HG03095 (cell line): ENCODE measurements around the gene TMEM151B.
A peak's percentile ranks its signal among the peaks of the same experiment; 100 is the strongest.
"Not testable (repeated sequence)": the region's sequence is repeated elsewhere in the genome, so short reads cannot be mapped to it uniquely, and the experiment has no call there.

Source experiments
- ATAC-seq: cut with Tn5 transposase; IDR thresholded peaks from one replicate; pipeline ENCODE4 v1.9.1; 2021; ENCODE audit warnings: moderate library complexity; ENCODE audit not compliant: unreplicated experiment

TMEM151B gene

GRCh38 chr6:44269921-44270525, at the start of gene TMEM151B:
TMEM151B (plus strand) TSS chr6:44270450; CDS start chr6:44270743, 293 bp downstream.
- no peak for ATAC-seq

- ATAC-seq: no peak
Observed at GRCh38 chr6:44220913-44221290, 49.3 kb upstream of the TMEM151B start.

GRCh38 chr6:44221291-44221960, 48.8 kb upstream of the TMEM151B start:
- ATAC-seq: peak; percentile 41

- no peak for ATAC-seq
Observed at GRCh38 chr6:44221961-44222335, 48.3 kb upstream of the TMEM151B start.

- ATAC-seq: no peak
Observed at GRCh38 chr6:44222486-44223318, 47.5 kb upstream of the TMEM151B start.

- peak; percentile 31 for ATAC-seq
Observed at GRCh38 chr6:44223319-44224028, 46.8 kb upstream of the TMEM151B start, which contains the start of gene SLC29A1. SLC29A1 (plus strand) TSS chr6:44223595; CDS start chr6:44227314, 3,719 bp downstream.

GRCh38 chr6:44224029-44224964, 46.0 kb upstream of the TMEM151B start:
- no peak for ATAC-seq

- ATAC-seq: no peak
Observed at GRCh38 chr6:44224965-44225305, 45.3 kb upstream of the TMEM151B start.

GRCh38 chr6:44225579-44226325, 44.5 kb upstream of the TMEM151B start:
- ATAC-seq: no peak

GRCh38 chr6:44226368-44227147, 43.7 kb upstream of the TMEM151B start:
- ATAC-seq: no peak

GRCh38 chr6:44227148-44227793, 43.0 kb upstream of the TMEM151B start:
- no peak for ATAC-seq

GRCh38 chr6:44228031-44228430, 42.2 kb upstream of the TMEM151B start:
- ATAC-seq: no peak

- no peak for ATAC-seq
Observed at GRCh38 chr6:44228433-44228832, 41.8 kb upstream of the TMEM151B start.

GRCh38 chr6:44228836-44229235, 41.4 kb upstream of the TMEM151B start:
- ATAC-seq: no peak

- no peak for ATAC-seq
Observed at GRCh38 chr6:44229376-44230033, 40.7 kb upstream of the TMEM151B start.

- no peak for ATAC-seq
Observed at GRCh38 chr6:44230034-44230675, 40.1 kb upstream of the TMEM151B start.

- ATAC-seq: not testable (repeated sequence)
Observed at GRCh38 chr6:44231426-44231825, 38.8 kb upstream of the TMEM151B start.
